ENCODE measurements around the gene CASR. TPM values are rescaled to one million over a fixed set of nuclear protein-coding genes. Genes with fewer than 3 reads are reported as not detected.

The CASR gene
- total RNA-seq, 1 donor from 2014 or later, result not detected

DNA sequence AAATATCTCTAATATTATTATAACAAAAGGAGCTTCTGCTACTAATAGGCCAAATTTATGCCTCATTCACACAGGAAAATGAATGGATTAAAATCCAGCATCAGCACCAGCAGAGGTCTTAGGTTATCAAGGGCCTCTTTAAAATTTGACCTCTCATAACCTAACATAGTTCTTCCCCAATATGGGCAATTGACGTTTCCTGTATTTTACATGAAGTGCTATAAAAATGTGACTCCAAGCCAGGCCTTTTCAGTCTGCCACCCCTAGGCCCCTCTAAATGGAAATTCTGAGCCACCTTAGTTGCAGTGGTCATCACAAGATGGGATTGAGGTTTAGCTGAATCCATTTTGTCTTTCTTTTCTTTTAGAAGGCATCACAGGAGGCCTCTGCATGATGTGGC, 70.1 kb downstream of the CASR start:
- intact Hi-C loops (cut with micrococcal nuclease), result loop anchor here (10.0 kb wide), 1 partner anchor 149 kb away; no protein-coding TSS in a partner anchor
- DNase-seq, result no peak
- ATAC-seq, result no peak

- DNase-seq (no peak), ATAC-seq (peak; percentile 37)
- intact Hi-C loops (cut with micrococcal nuclease), result loop anchor here (10.0 kb wide), 1 partner anchor 151 kb away; no protein-coding TSS in a partner anchor
These were observed 72.4 kb downstream of the CASR start for GRCh38 chr3:122255757-122256439.

- intact Hi-C loops (cut with micrococcal nuclease), result loop anchor here (2.0 to 10.0 kb wide), 2 partner anchors 153 to 711 kb away; no protein-coding TSS in a partner anchor
- ATAC-seq (no peak), DNase-seq (no peak)
These were observed 74.3 kb downstream of the CASR start for GRCh38 chr3:122257644-122258364.

DNA sequence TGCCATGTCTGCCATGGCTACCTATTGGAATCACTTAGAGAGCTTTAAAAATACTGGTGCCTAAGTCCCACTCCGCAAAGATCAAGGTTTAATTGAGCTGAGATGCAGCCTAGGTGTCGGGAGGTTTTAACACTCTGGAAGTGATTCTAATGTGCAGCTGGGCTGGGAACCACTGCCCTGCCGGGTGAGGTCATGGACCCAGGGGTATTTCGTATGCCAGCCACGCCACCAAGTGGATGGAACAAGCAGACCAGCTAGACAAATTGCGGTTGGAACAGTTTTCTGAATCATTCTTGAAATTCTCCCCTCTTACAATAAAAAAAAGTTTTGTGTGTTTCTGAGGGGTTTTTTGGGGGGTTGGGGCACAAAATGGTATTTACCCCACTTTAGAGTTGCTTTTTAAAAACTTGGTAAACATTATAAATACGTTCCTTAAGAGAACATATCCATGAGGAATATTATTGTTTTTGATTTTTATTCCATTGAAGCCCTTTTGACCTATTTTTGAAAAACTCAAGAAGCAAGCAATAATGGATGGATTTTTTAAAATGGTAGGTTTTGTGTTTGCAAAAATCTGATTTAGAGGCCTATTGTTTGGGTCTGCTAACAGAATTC, 75.4 kb downstream of the CASR start:
- intact Hi-C loops (cut with micrococcal nuclease), result loop anchor here (2.0 to 10.0 kb wide), 2 partner anchors 154 to 712 kb away; no protein-coding TSS in a partner anchor
- DNase-seq (peak; percentile 74), ATAC-seq (peak; percentile 91)

GRCh38 chr3:122260206-122260605, 76.7 kb downstream of the CASR start:
- ATAC-seq (no peak), DNase-seq (no peak)
- intact Hi-C loops (cut with micrococcal nuclease), result no loop called here

DNA sequence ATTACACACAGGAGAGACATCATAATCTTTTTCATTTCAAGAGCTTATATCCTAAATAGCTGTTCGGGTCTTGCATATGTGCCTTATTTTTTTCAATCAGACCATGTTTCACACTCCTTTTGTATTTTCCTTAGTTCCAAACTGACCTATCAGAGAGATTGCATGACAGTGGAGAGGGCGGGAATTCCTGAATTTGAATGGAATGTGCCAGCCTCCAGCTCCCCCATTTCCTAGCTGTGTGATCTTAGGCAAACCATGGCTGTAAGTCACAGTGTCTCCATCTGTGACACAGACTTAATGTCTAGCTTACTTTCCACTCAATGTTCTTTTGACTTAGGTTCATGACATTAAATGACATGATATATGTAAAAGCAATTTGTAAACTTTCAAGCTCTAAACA, 79.6 kb downstream of the CASR start:
- DNase-seq (no peak), ATAC-seq (no peak)
- intact Hi-C loops (cut with micrococcal nuclease), result no loop called here

GRCh38 chr3:122263974-122264588, 80.6 kb downstream of the CASR start:
- ATAC-seq, result no peak
- intact Hi-C loops (cut with micrococcal nuclease), result no loop called here
- DNase-seq, result no peak

- intact Hi-C loops (cut with micrococcal nuclease), result no loop called here
- no peak for ATAC-seq
- no peak for DNase-seq
These were observed 82.5 kb downstream of the CASR start for GRCh38 chr3:122265957-122266356.

DNA sequence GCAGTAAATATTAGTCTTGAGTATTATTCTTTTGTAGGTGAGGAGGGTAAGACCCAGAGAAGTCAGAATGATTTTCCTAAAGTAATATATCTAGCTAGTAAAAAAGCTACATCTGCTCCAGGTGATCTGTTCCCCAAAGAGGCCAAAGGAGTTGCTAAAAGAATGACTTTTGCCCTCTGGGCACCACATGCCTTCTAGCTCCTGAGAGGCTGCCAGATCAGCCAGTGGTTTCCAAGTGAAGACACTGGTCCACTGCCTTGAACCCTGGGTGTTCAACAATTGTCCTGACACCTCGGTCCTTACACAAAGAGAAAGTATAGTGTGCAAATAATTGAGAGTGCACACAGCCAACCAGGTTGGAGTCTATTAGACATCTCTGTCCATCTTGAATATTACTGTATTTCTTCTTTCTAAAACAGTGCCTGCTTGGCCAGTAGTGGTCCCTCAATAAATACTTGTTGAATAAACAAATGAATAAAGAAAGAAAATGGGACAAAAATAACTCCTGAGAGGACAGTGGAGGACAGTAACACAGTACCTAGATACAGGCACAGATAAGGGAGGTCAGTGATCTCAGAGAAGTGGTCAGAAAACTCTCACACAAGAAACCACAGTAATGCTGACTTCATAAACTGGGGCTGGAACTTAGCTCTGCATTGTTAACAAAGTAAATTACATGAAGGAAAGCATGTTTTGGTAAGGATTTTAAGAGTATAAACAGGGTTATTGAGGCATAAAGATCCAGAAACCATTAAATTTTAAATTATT, 85.0 kb downstream of the CASR start:
- no peak for DNase-seq
- ATAC-seq, result no peak
- intact Hi-C loops (cut with micrococcal nuclease), result no loop called here

GRCh38 chr3:122269045-122269444, 85.6 kb downstream of the CASR start:
- intact Hi-C loops (cut with micrococcal nuclease), result no loop called here
- ATAC-seq (no peak), DNase-seq (no peak)

DNA sequence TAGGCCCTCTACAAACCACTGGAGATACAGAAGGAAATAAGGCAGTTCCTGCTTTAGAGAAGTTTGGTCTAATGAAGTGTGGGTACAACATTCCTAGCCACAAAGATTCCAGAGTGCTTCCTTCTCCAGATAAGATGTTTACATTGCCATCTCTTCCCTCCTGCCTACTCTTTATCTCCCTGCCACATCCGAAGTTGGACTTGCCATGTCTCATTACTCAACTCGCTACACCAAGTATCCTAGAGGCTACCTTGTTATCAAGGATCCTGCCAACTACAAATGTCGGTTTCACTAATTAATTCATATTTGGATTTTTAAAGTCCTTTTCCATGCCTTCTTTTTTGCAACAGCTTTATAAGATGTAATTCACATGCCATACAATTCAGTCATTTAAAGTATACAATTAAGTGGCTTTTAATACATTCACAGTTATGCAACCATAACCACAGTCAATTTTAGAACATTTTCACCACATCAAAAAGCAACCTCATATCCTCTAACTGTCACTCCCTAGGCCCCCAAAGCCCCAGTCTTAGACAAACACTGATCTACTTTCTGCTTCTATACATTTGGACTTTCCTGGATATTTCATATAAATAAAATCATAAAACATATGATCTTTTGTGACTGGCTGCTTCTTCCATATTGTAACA, 87.9 kb downstream of the CASR start:
- DNase-seq (no peak), ATAC-seq (no peak)
- intact Hi-C loops (cut with micrococcal nuclease), result no loop called here

GRCh38 chr3:122272879-122273278, 89.4 kb downstream of the CASR start:
- intact Hi-C loops (cut with micrococcal nuclease), result no loop called here
- ATAC-seq, result no peak
- no peak for DNase-seq

DNA sequence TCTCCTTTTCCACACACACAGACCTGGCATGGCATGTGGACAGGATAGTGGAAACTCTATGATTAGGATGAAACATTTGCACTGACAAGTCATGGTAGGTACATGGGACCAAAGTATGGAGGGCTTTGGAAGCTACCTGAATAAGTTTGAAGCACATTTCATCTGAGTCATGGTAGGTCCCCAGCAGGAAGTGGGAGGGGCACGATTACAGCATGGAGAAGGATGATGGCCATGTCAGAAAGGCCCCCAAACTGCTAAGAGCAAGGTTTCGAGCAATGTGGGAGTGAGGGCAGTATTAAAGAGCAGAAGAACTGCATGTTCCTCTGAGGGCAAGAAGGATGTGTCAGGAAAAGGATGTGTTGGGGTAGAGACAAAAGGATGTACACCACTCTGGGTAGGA, 90.0 kb downstream of the CASR start:
- DNase-seq (no peak), ATAC-seq (no peak)
- intact Hi-C loops (cut with micrococcal nuclease), result no loop called here

DNA sequence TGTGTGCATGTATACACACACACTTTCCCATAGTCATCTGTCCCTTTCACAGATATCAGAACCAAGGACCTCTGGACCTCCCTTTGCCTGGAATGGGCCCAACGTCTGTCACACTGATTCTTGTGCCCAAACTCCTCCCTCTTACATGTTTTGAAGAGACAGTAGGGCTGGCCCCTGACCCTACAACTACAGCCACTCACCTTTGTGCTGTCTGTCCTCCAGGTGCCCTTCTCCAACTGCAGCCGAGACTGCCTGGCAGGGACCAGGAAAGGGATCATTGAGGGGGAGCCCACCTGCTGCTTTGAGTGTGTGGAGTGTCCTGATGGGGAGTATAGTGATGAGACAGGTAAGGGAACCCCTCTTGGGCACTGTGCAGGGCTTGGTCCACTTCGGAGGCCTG, 98.4 kb downstream of the CASR start:
- DNase-seq (no peak), ATAC-seq (no peak)
- intact Hi-C loops (cut with micrococcal nuclease), result no loop called here

GRCh38 chr3:122283796-122284445, 100.5 kb downstream of the CASR start:
- DNase-seq (no peak), ATAC-seq (no peak)
- intact Hi-C loops (cut with micrococcal nuclease), result no loop called here

DNA sequence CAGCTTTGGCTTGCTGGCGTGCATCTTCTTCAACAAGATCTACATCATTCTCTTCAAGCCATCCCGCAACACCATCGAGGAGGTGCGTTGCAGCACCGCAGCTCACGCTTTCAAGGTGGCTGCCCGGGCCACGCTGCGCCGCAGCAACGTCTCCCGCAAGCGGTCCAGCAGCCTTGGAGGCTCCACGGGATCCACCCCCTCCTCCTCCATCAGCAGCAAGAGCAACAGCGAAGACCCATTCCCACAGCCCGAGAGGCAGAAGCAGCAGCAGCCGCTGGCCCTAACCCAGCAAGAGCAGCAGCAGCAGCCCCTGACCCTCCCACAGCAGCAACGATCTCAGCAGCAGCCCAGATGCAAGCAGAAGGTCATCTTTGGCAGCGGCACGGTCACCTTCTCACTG, 101.0 kb downstream of the CASR start:
- intact Hi-C loops (cut with micrococcal nuclease), result no loop called here
- ATAC-seq (no peak), DNase-seq (no peak)

GRCh38 chr3:122294359-122294758, 110.9 kb downstream of the CASR start:
- DNase-seq (no peak), ATAC-seq (no peak)
- intact Hi-C loops (cut with micrococcal nuclease), result no loop called here

Measured in left ventricle myocardium superior (tissue), 1 donor.